ENCODE results near the gene TEX30. TPM values are rescaled to one million over a fixed set of nuclear protein-coding genes. Genes with fewer than 3 reads are reported as not detected.
A peak's percentile ranks its signal among the peaks of the same experiment; 100 is the strongest.

TEX30 gene
- total and polyA plus RNA-seq, 3 experiments from 2014 or later = 22.0 to 64.3 (median 58.5) TPM

- no peaks in the 10 kb centered on the region for H3K9me3 ChIP-seq (ENCODE audit: low read length)
- Mint-ChIP-seq H3K4me3 (no peak overlapping the region), H3K4me1 (peaks cover 44 to 60% (median 58%) of the 10 kb centered on the region in 3 donors), H3K36me3 (peaks cover 0 to 4% (median 3%) of the 10 kb centered on the region in 3 donors), H3K27ac (peak overlapping the region in 1 of 8 donors; percentile 72), H3K27me3 (peaks cover 0 to 3% of the 10 kb centered on the region in 2 donors), H3K9me3 (no peaks in the 10 kb centered on the region)
- peaks cover 22% of the 10 kb centered on the region for H3K4me1 ChIP-seq (ENCODE audit: insufficient read depth, low read length)
- no peaks in the 10 kb centered on the region for H3K36me3 ChIP-seq (ENCODE audit: insufficient read depth, low read length)
- no peaks in the 10 kb centered on the region for H3K27me3 ChIP-seq (ENCODE audit: insufficient read depth, low read length, poor library complexity, severe bottlenecking)
- ChIA-PET POLR2A (interaction anchor here (0.5 kb wide), 1 partner anchor 171 kb away, joined by 5 read pairs; no protein-coding TSS in a partner anchor), CTCF (interaction anchor here (1.5 kb wide), 1 partner anchor 180 kb away, joined by 3 read pairs; the partner anchor contains the start of gene TPP2)
- H3K27ac ChIP-seq (ENCODE audit: low read depth, low read length) = no peak overlapping the region
- H3K4me3 ChIP-seq (ENCODE audit: low read length) = no peak overlapping the region
- DNase-seq = no peak
Measured at GRCh38 chr13:102776271-102776670, 2.7 kb upstream of the TEX30 start.

GRCh38 chr13:102774591-102775520 is 1.3 kb upstream of the TEX30 start:
- ChIA-PET POLR2A (interaction anchor here (1.1 to 2.6 kb wide), 3 partner anchors 25 to 179 kb away, joined by 9 to 28 read pairs (median 21); partner anchors contain the start of genes ERCC5 and TPP2), CTCF (interaction anchor here (0.9 to 4.1 kb wide), 5 partner anchors 11 to 195 kb away, joined by 3 to 28 read pairs (median 6); partner anchors contain the start of genes BIVM, ERCC5 and POGLUT2)
- Histone ChIP-seq H3K9me3 (ENCODE audit: low read length) (no peaks in the 10 kb centered on the region), H3K4me1 (ENCODE audit: insufficient read depth, low read length) (peaks cover 18% of the 10 kb centered on the region), H3K36me3 (ENCODE audit: insufficient read depth, low read length) (no peaks in the 10 kb centered on the region), H3K27me3 (ENCODE audit: insufficient read depth, low read length, poor library complexity, severe bottlenecking) (no peaks in the 10 kb centered on the region), H3K4me3 (ENCODE audit: low read length) (no peak overlapping the region), H3K27ac (ENCODE audit: low read depth, low read length) (no peak overlapping the region)
- Mint-ChIP-seq H3K4me3 (peak overlapping the region; percentile 88 to 96 (median 92)), H3K36me3 (peaks cover 0 to 3% (median 0%) of the 10 kb centered on the region in 3 donors), H3K9me3 (no peaks in the 10 kb centered on the region), H3K27me3 (peaks cover 0 to 3% of the 10 kb centered on the region in 2 donors), H3K27ac (peak overlapping the region in 7 of 8 donors; percentile 34 to 98 (median 82)), H3K4me1 (peaks cover 46 to 60% (median 58%) of the 10 kb centered on the region in 3 donors)
- DNase-seq = no peak

- Histone ChIP-seq H3K27ac (ENCODE audit: low read depth, low read length) (peak overlapping the region; percentile 77), H3K9me3 (ENCODE audit: low read length) (no peaks in the 10 kb centered on the region), H3K4me3 (ENCODE audit: low read length) (peak overlapping the region; percentile 87), H3K27me3 (ENCODE audit: insufficient read depth, low read length, poor library complexity, severe bottlenecking) (no peaks in the 10 kb centered on the region), H3K36me3 (ENCODE audit: insufficient read depth, low read length) (no peaks in the 10 kb centered on the region), H3K4me1 (ENCODE audit: insufficient read depth, low read length) (peaks cover 11% of the 10 kb centered on the region)
- no peaks in the 10 kb centered on the region for H3K9me3 Mint-ChIP-seq
- peak overlapping the region in 7 of 8 donors; percentile 65 to 98 (median 95) for H3K27ac Mint-ChIP-seq
- peaks cover 41 to 57% (median 55%) of the 10 kb centered on the region in 3 donors for H3K4me1 Mint-ChIP-seq
- ChIA-PET POLR2A (interaction anchor here (1.0 to 2.6 kb wide), 5 partner anchors 12 to 182 kb away, joined by 4 to 28 read pairs (median 9); partner anchors contain the start of genes ERCC5 and TPP2), CTCF (interaction anchor here (0.9 to 4.1 kb wide), 7 partner anchors 11 to 194 kb away, joined by 3 to 28 read pairs (median 4); partner anchors contain the start of genes BIVM, ERCC5 and POGLUT2)
- H3K27me3 Mint-ChIP-seq = peaks cover 0 to 3% of the 10 kb centered on the region in 2 donors
- H3K4me3 Mint-ChIP-seq = peak overlapping the region; percentile 88 to 96 (median 92)
- peak in 1 of 5 donors; percentile 47 for DNase-seq
- H3K36me3 Mint-ChIP-seq = peaks cover 0 to 3% (median 0%) of the 10 kb centered on the region in 3 donors
Measured at GRCh38 chr13:102774214-102774568, 605 bp upstream of the TEX30 start.

GRCh38 chr13:102772042-102772425 is 1.6 kb downstream of the TEX30 start:
- peaks cover 29 to 45% (median 44%) of the 10 kb centered on the region in 3 donors for H3K4me1 Mint-ChIP-seq
- no peak overlapping the region for H3K27ac ChIP-seq (ENCODE audit: low read depth, low read length)
- H3K9me3 ChIP-seq (ENCODE audit: low read length) = no peaks in the 10 kb centered on the region
- H3K4me3 Mint-ChIP-seq = peak overlapping the region; percentile 88 to 96 (median 92)
- H3K4me3 ChIP-seq (ENCODE audit: low read length) = no peak overlapping the region
- peaks cover 5% of the 10 kb centered on the region for H3K4me1 ChIP-seq (ENCODE audit: insufficient read depth, low read length)
- H3K27me3 Mint-ChIP-seq = peaks cover 0 to 3% of the 10 kb centered on the region in 2 donors
- CTCF ChIA-PET = interaction anchor here (0.9 to 4.1 kb wide), 3 partner anchors 28 to 180 kb away, joined by 3 to 28 read pairs (median 5); partner anchors contain the start of genes BIVM, ERCC5 and POGLUT2
- POLR2A ChIA-PET = no interaction called here
- H3K27me3 ChIP-seq (ENCODE audit: insufficient read depth, low read length, poor library complexity, severe bottlenecking) = no peaks in the 10 kb centered on the region
- DNase-seq = no peak
- H3K36me3 ChIP-seq (ENCODE audit: insufficient read depth, low read length) = no peaks in the 10 kb centered on the region
- H3K36me3 Mint-ChIP-seq = peaks cover 0 to 4% (median 0%) of the 10 kb centered on the region in 3 donors
- H3K27ac Mint-ChIP-seq = peak overlapping the region in 4 of 8 donors; percentile 60 to 87 (median 66)
- no peaks in the 10 kb centered on the region for H3K9me3 Mint-ChIP-seq

GRCh38 chr13:102771298-102772041 is 2.1 kb downstream of the TEX30 start:
- CTCF ChIA-PET = interaction anchor here (1.1 to 4.1 kb wide), 3 partner anchors 28 to 180 kb away, joined by 3 to 28 read pairs (median 5); partner anchors contain the start of genes BIVM and POGLUT2
- H3K27me3 Mint-ChIP-seq = peaks cover 0 to 3% of the 10 kb centered on the region in 2 donors
- H3K4me1 Mint-ChIP-seq = peaks cover 29 to 45% (median 44%) of the 10 kb centered on the region in 3 donors
- peaks cover 0 to 5% (median 0%) of the 10 kb centered on the region in 3 donors for H3K36me3 Mint-ChIP-seq
- Histone ChIP-seq H3K27me3 (ENCODE audit: insufficient read depth, low read length, poor library complexity, severe bottlenecking) (no peaks in the 10 kb centered on the region), H3K9me3 (ENCODE audit: low read length) (no peaks in the 10 kb centered on the region), H3K36me3 (ENCODE audit: insufficient read depth, low read length) (no peaks in the 10 kb centered on the region), H3K4me1 (ENCODE audit: insufficient read depth, low read length) (peaks cover 5% of the 10 kb centered on the region), H3K4me3 (ENCODE audit: low read length) (no peak overlapping the region), H3K27ac (ENCODE audit: low read depth, low read length) (no peak overlapping the region)
- DNase-seq = no peak
- peak overlapping the region in 4 of 8 donors; percentile 10 to 65 (median 64) for H3K27ac Mint-ChIP-seq
- H3K4me3 Mint-ChIP-seq = peak overlapping the region; percentile 54 to 96 (median 91)
- H3K9me3 Mint-ChIP-seq = no peaks in the 10 kb centered on the region
- POLR2A ChIA-PET = no interaction called here

GRCh38 chr13:102770435-102770834 is 3.2 kb downstream of the TEX30 start:
- Mint-ChIP-seq H3K36me3 (peaks cover 0 to 7% (median 0%) of the 10 kb centered on the region in 3 donors), H3K27ac (peak overlapping the region in 1 of 8 donors; percentile 4), H3K4me3 (peak overlapping the region in 1 of 7 donors; percentile 53), H3K9me3 (no peaks in the 10 kb centered on the region), H3K27me3 (peaks cover 0 to 3% of the 10 kb centered on the region in 2 donors), H3K4me1 (peaks cover 29 to 45% (median 44%) of the 10 kb centered on the region in 3 donors)
- Histone ChIP-seq H3K27ac (ENCODE audit: low read depth, low read length) (no peak overlapping the region), H3K9me3 (ENCODE audit: low read length) (no peaks in the 10 kb centered on the region), H3K4me1 (ENCODE audit: insufficient read depth, low read length) (peaks cover 5% of the 10 kb centered on the region), H3K27me3 (ENCODE audit: insufficient read depth, low read length, poor library complexity, severe bottlenecking) (no peaks in the 10 kb centered on the region), H3K4me3 (ENCODE audit: low read length) (no peak overlapping the region), H3K36me3 (ENCODE audit: insufficient read depth, low read length) (no peaks in the 10 kb centered on the region)
- DNase-seq = no peak
- POLR2A ChIA-PET = no interaction called here
- CTCF ChIA-PET = interaction anchor here (1.1 kb wide), 1 partner anchor 29 kb away, joined by 3 read pairs; no protein-coding TSS in a partner anchor

GRCh38 chr13:102769679-102770078 is 3.9 kb downstream of the TEX30 start:
- POLR2A ChIA-PET = no interaction called here
- Mint-ChIP-seq H3K36me3 (peaks cover 0 to 8% (median 0%) of the 10 kb centered on the region in 3 donors), H3K9me3 (no peaks in the 10 kb centered on the region), H3K27me3 (peaks cover 0 to 3% of the 10 kb centered on the region in 2 donors), H3K4me1 (peaks cover 26 to 44% (median 40%) of the 10 kb centered on the region in 3 donors), H3K4me3 (peak overlapping the region in 1 of 7 donors; percentile 53), H3K27ac (no peak overlapping the region)
- CTCF ChIA-PET = no interaction called here
- Histone ChIP-seq H3K27me3 (ENCODE audit: insufficient read depth, low read length, poor library complexity, severe bottlenecking) (no peaks in the 10 kb centered on the region), H3K36me3 (ENCODE audit: insufficient read depth, low read length) (no peaks in the 10 kb centered on the region), H3K9me3 (ENCODE audit: low read length) (no peaks in the 10 kb centered on the region), H3K27ac (ENCODE audit: low read depth, low read length) (no peak overlapping the region), H3K4me3 (ENCODE audit: low read length) (no peak overlapping the region), H3K4me1 (ENCODE audit: insufficient read depth, low read length) (peaks cover 5% of the 10 kb centered on the region)
- no peak for DNase-seq
